DND-41 (cell line): ENCODE data around the gene GJD4.
A peak's percentile ranks its signal among the peaks of the same experiment; 100 is the strongest.

Experiments
- ATAC-seq: fragments of 200-7000 bp; cut with Tn5 transposase; 3 replicates; pipeline ENCODE4 v1.9.1; 2021; ENCODE audit warnings: low read depth; ENCODE audit not compliant: insufficient read depth
- DNase-seq: peaks from one replicate; pipeline ENCODE4 v3.0.0-alpha.2; 2020
- H2AFZ ChIP-seq: 2 replicates; pipeline ENCODE4 v1.6.0; 2012; ENCODE audit warnings: low read depth, low read length
- H3K27ac ChIP-seq: 2 replicates; pipeline ENCODE4 v1.5.1; 2012; ENCODE audit warnings: low read length, inconsistent platforms
- H3K27me3 ChIP-seq: fragments of 200-600 bp; sonication (generic); 2 replicates; pipeline ENCODE4 v1.6.0; 2012; ENCODE audit warnings: low read length, mild to moderate bottlenecking, inconsistent platforms; ENCODE audit not compliant: insufficient read depth, poor library complexity
- H3K36me3 ChIP-seq: 2 replicates; pipeline ENCODE4 v1.5.1; 2012; ENCODE audit warnings: low read length, inconsistent platforms; ENCODE audit not compliant: insufficient read depth
- H3K4me1 ChIP-seq: 2 replicates; pipeline ENCODE4 v1.5.1; 2012; ENCODE audit warnings: mild to moderate bottlenecking, low read length; ENCODE audit not compliant: insufficient read depth
- H3K4me2 ChIP-seq: 2 replicates; pipeline ENCODE4 v1.6.0; 2012; ENCODE audit warnings: mild to moderate bottlenecking, moderate library complexity, low read length, inconsistent platforms; ENCODE audit not compliant: insufficient read depth
- H3K4me3 ChIP-seq, 2 experiments: fragments of 200-600 bp in 1 of 2; shearing (Covaris generic) in 1 of 2; 2 replicates each; pipeline ENCODE4 v1.5.1; 2012 to 2016; ENCODE audit warnings: inconsistent platforms in 2 of 2, low read length in 2 of 2, mild to moderate bottlenecking in 2 of 2, low read depth in 1 of 2, moderate library complexity in 1 of 2
- H3K79me2 ChIP-seq: 2 replicates; pipeline ENCODE4 v1.6.0; 2012; ENCODE audit warnings: low read length, inconsistent platforms; ENCODE audit not compliant: insufficient read depth
- H3K9ac ChIP-seq: 2 replicates; pipeline ENCODE4 v1.6.0; 2012; ENCODE audit warnings: low read depth, mild to moderate bottlenecking, inconsistent platforms, low read length, moderate library complexity
- H3K9me3 ChIP-seq: 2 replicates; pipeline ENCODE4 v1.5.1; 2012; ENCODE audit warnings: low read length, moderate library complexity, mild to moderate bottlenecking, inconsistent platforms; ENCODE audit not compliant: insufficient read depth, severe bottlenecking
- H4K20me1 ChIP-seq: 2 replicates; pipeline ENCODE4 v1.6.0; 2012; ENCODE audit warnings: low read length; ENCODE audit not compliant: insufficient read depth
- EZH2 ChIP-seq: IDR thresholded peaks from 3 replicates; pipeline ENCODE4 v1.6.1; 2012; ENCODE audit warnings: borderline replicate concordance, low read depth, mild to moderate bottlenecking, moderate library complexity, low read length, inconsistent platforms; ENCODE audit not compliant: severe bottlenecking
- TF ChIP-seq, protein P1 (sequence below): IDR thresholded peaks from 2 replicates; pipeline ENCODE4 v1.5.1; 2012; ENCODE audit warnings: borderline replicate concordance, low read length, moderate library complexity, mild to moderate bottlenecking; ENCODE audit not compliant: poor library complexity, severe bottlenecking; ENCODE audit errors: extremely low read depth

The GJD4 gene

DNA sequence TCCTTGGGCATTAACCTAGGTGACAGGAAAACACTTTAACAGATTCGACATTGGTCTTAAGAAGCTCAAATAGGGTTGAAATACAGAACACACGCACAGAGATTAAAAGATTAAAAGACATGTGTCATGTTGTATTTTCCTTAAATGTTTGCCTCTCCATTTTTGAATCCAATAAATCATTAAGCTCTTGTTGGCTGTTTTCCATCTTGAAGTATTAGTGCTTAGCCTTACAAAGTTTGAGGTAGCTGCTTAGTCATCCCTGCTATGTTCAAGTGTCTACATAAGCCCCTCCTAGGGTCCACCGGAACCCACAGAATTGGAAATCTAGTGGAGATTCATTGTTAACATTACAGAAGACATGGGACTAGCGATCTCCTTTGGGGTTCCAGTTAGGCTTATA lies 12.7 kb upstream of the GJD4 start:
- H3K4me1 ChIP-seq: no peaks in the 10 kb centered on the region

DNA sequence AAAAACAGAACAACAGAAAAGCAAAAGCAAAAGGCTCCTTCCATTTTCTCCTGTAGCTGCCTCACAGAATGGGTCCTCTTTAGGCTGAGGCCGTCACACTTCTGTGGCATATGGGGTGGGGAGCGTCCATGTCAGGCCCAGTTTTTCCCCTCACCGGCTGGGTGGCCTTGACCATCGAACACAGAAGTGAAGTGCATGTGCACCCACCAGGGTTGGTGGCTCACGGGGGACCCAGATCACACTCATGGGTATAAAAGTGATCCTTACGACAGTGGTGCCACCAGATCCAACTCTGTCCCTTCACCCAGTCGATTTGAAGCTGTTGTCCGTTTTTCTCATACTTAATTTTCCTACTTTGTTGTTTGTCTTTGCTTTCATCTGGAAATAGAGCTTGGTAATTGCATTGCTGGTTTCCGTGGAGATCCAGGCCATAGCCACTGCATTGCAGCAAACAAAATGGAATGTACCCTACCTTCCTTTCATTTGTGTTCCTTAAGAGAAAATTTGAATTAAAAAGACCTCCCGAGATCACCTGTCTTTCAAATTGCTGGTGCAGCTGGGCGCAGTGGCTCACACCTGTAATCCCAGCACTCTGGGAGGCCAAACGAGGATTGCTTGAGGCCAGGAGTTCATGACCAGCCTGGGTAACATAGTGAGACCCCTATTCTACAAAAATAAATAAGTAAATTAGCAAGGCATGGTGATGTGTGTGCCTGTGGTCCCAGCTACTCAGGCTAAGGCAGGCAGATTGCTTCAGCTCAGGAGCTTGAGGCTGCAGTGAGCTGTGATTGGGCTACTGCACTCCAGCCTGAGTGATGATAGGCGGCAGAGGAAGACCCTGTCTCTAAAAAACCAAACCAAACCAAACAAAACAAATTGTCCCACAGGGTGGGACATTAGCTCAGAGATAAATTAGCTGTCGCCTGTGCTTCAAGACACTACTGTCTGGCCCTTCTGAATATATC lies 10.7 kb upstream of the GJD4 start:
- H3K36me3 ChIP-seq: no peaks in the 10 kb centered on the region
- H3K4me2 ChIP-seq: no peak overlapping the region
- DNase-seq (no peak), ATAC-seq (no peak)
- H3K27ac ChIP-seq: no peak overlapping the region
- H3K9ac ChIP-seq: no peak overlapping the region
- no peaks in the 10 kb centered on the region for H3K4me1 ChIP-seq
- H4K20me1 ChIP-seq: no peaks in the 10 kb centered on the region
- H3K4me3 ChIP-seq: no peak overlapping the region
- TF ChIP-seq EZH2: no peak
- TF ChIP-seq, protein P1, sequence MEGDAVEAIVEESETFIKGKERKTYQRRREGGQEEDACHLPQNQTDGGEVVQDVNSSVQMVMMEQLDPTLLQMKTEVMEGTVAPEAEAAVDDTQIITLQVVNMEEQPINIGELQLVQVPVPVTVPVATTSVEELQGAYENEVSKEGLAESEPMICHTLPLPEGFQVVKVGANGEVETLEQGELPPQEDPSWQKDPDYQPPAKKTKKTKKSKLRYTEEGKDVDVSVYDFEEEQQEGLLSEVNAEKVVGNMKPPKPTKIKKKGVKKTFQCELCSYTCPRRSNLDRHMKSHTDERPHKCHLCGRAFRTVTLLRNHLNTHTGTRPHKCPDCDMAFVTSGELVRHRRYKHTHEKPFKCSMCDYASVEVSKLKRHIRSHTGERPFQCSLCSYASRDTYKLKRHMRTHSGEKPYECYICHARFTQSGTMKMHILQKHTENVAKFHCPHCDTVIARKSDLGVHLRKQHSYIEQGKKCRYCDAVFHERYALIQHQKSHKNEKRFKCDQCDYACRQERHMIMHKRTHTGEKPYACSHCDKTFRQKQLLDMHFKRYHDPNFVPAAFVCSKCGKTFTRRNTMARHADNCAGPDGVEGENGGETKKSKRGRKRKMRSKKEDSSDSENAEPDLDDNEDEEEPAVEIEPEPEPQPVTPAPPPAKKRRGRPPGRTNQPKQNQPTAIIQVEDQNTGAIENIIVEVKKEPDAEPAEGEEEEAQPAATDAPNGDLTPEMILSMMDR: no peak
- H2AFZ ChIP-seq: no peak overlapping the region
- H3K79me2 ChIP-seq: no peaks in the 10 kb centered on the region
- H3K9me3 ChIP-seq: no peaks in the 10 kb centered on the region
- H3K27me3 ChIP-seq: no peaks in the 10 kb centered on the region

More for the DNA sequence above, 12.7 kb upstream of the GJD4 start:
- no peaks in the 10 kb centered on the region for H3K27me3 ChIP-seq
- H3K79me2 ChIP-seq: no peaks in the 10 kb centered on the region
- no peaks in the 10 kb centered on the region for H3K9me3 ChIP-seq
- DNase-seq (no peak), ATAC-seq (no peak)
- TF ChIP-seq, protein P1: no peak
- TF ChIP-seq EZH2: no peak
- H3K36me3 ChIP-seq: no peaks in the 10 kb centered on the region
- no peak overlapping the region for H2AFZ ChIP-seq
- no peak overlapping the region for H3K4me3 ChIP-seq
- no peak overlapping the region for H3K9ac ChIP-seq
- H3K4me2 ChIP-seq: no peak overlapping the region
- no peaks in the 10 kb centered on the region for H4K20me1 ChIP-seq
- no peak overlapping the region for H3K27ac ChIP-seq

DNA sequence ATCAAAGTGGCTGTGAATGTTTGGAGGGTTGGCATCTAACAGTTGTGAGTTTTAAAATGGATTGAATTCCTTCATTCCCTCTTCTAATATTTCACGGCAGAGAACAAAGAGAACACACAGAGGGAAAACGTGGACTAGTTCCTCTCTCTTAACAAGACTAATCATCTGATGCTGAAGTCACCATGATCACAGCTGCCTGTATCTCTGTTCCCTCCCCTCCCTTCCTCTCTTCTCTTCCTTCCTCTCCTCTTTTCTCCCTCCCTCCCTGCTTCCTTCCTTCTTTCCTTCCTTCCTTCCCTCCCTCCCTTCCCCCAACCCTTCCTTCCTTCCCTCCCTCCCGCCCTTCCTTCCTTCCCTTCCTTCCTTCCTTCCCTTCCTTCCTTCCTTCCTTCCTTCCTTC lies 10.0 kb upstream of the GJD4 start:
- DNase-seq: no peak
- Histone ChIP-seq H3K9ac (no peak overlapping the region), H3K4me2 (no peak overlapping the region), H3K79me2 (no peaks in the 10 kb centered on the region), H3K4me3 (no peak overlapping the region), H3K27me3 (no peaks in the 10 kb centered on the region), H2AFZ (no peak overlapping the region), H3K36me3 (no peaks in the 10 kb centered on the region), H3K9me3 (no peaks in the 10 kb centered on the region), H4K20me1 (no peaks in the 10 kb centered on the region), H3K27ac (no peak overlapping the region), H3K4me1 (no peaks in the 10 kb centered on the region)
- no peak for ATAC-seq
- TF ChIP-seq EZH2: no peak

DNA sequence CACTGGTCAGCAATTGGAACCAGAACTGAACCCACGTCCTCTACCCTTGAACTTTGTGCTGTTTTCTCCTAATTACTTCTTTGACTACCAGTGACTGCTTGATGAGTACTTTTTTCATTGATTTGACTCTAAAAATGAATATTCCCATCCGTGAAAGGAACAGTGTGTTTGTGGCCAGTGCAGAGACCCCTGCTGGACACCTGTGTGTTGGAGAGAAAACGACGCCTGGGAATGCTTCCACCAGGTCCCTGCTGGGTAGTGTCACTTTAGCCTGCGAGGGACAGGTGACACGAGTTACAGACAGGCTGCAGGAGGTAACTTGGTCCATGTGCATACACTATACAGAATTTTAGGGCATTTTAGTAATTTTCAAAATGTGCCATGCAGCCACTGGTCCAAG lies 6.8 kb upstream of the GJD4 start:
- Histone ChIP-seq H3K9me3 (no peaks in the 10 kb centered on the region), H3K9ac (no peak overlapping the region), H3K27me3 (no peaks in the 10 kb centered on the region), H3K4me1 (no peaks in the 10 kb centered on the region), H3K4me3 (no peak overlapping the region), H3K36me3 (no peaks in the 10 kb centered on the region), H2AFZ (no peak overlapping the region), H4K20me1 (no peaks in the 10 kb centered on the region), H3K79me2 (no peaks in the 10 kb centered on the region), H3K27ac (no peak overlapping the region), H3K4me2 (no peak overlapping the region)
- no peak for DNase-seq
- no peak for ATAC-seq
- no peak for TF ChIP-seq EZH2
- TF ChIP-seq, protein P1: peak; percentile 33
